ENCODE measurements around the gene BDP1.
A peak's percentile ranks its signal among the peaks of the same experiment; 100 is the strongest.

The BDP1 gene

GRCh38 chr5:71587766-71588532 is 132.5 kb downstream of the BDP1 start:
- in situ Hi-C loops (cut with MboI; ENCODE audit: low pct_unique_long_range_greater_than_20kb, low sequenced_read_pairs, unreplicated experiment): no loop called here
- DNase-seq (ENCODE audit: low spot score): peak; percentile 43
- peak; percentile 28 for TF ChIP-seq CTCF (IDR thresholded peaks at IDR 0.05; ENCODE audit: extremely low read depth, insufficient read depth, missing control alignments)

- in situ Hi-C loops (cut with MboI; ENCODE audit: low pct_unique_long_range_greater_than_20kb, low sequenced_read_pairs, unreplicated experiment): no loop called here
- DNase-seq (ENCODE audit: low spot score): no peak
- TF ChIP-seq CTCF (IDR thresholded peaks at IDR 0.05; ENCODE audit: extremely low read depth, insufficient read depth, missing control alignments): no peak
Measured at GRCh38 chr5:71588533-71588885, 133.1 kb downstream of the BDP1 start.

DNA sequence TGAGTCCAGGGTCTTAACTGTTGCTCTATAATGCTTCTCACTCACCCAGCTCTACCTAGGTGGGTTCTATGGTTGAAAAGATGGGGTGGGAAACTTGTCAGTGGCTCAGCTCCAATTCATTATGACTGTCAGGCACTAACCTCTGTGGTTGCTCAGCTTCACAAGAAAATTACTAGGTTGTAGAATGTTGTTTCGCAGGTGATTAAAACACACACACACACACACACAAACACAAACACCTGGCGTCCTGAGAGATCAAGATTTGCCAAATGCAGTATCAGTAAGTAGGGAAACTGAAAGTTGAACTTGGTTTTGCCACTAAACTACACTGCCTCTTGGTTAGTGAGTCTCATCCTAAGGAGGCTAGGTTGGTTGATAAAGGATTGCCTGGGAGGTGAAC is 134.5 kb downstream of the BDP1 start:
- peak; percentile 32 for DNase-seq (ENCODE audit: low spot score)
- no peak for TF ChIP-seq CTCF (IDR thresholded peaks at IDR 0.05; ENCODE audit: extremely low read depth, insufficient read depth, missing control alignments)
- in situ Hi-C loops (cut with MboI; ENCODE audit: low pct_unique_long_range_greater_than_20kb, low sequenced_read_pairs, unreplicated experiment): no loop called here

GRCh38 chr5:71591100-71591499 is 135.6 kb downstream of the BDP1 start:
- in situ Hi-C loops (cut with MboI; ENCODE audit: low pct_unique_long_range_greater_than_20kb, low sequenced_read_pairs, unreplicated experiment): no loop called here
- TF ChIP-seq CTCF (IDR thresholded peaks at IDR 0.05; ENCODE audit: extremely low read depth, insufficient read depth, missing control alignments): no peak
- DNase-seq (ENCODE audit: low spot score): no peak

DNA sequence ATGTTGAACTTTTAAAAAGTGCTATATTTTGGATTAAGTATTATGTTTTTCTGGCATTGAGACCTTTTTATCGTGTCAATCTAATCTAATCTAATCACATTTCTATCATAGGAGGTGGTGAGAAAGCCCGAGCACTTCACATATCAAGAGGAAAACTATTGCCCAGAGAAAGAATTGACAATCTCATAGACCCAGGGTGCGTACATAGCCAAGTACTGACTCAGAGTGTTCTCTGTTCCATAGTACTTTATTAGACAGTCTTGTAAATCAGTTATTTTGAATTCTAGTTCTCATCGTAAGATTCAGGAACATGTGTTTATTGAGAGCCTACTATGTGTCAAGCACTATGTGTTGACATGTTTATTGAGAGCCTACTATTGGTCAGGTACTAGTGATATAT is 140.7 kb downstream of the BDP1 start:
- DNase-seq (ENCODE audit: low spot score): no peak
- in situ Hi-C loops (cut with MboI; ENCODE audit: low pct_unique_long_range_greater_than_20kb, low sequenced_read_pairs, unreplicated experiment): no loop called here
- no peak for TF ChIP-seq CTCF (IDR thresholded peaks at IDR 0.05; ENCODE audit: extremely low read depth, insufficient read depth, missing control alignments)

DNA sequence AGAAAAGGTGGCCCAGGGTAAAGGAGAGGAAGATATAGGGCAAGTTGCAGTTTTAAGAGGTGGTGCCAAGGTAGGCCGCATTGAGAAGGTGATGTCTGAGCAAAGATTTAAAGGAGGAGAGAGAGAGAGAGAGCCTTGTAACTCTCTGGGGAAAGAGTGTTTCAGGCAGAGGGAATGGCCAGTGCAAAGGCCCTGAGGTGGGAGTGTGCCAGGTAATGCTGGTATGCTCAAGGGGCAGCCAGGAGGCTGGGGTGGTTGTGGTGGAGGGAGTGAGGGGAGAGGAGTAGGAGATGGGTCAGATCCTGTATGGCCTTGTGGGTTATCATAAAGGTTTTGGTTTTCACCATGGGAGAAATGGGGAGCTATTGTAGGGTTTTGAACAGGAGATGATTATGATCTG is 141.6 kb downstream of the BDP1 start:
- no peak for TF ChIP-seq CTCF (IDR thresholded peaks at IDR 0.05; ENCODE audit: extremely low read depth, insufficient read depth, missing control alignments)
- DNase-seq (ENCODE audit: low spot score): no peak
- in situ Hi-C loops (cut with MboI; ENCODE audit: low pct_unique_long_range_greater_than_20kb, low sequenced_read_pairs, unreplicated experiment): no loop called here

All from GM13977 (cell line).